Measurements from ENCODE around the gene MBP. TPM values are rescaled to one million over a fixed set of nuclear protein-coding genes. Genes with fewer than 3 reads are reported as not detected.

Gene MBP
- total RNA-seq, 2 experiments from 2014 or later, result 94.7 to 101 TPM

- H3K27me3 Mint-ChIP-seq, result no peaks in the 10 kb centered on the region
- H3K4me1 Mint-ChIP-seq, result peaks cover 6% of the 10 kb centered on the region
- DNase-seq (peak; percentile 29), ATAC-seq (no peak)
- CTCF ChIA-PET, result interaction anchor here (1.1 to 3.6 kb wide), 4 partner anchors 17 to 178 kb away, joined by 4 to 13 read pairs (median 6); no protein-coding TSS in a partner anchor
- no peak overlapping the region for H3K27ac Mint-ChIP-seq
- H3K36me3 Mint-ChIP-seq, result no peaks in the 10 kb centered on the region
- H3K9me3 Mint-ChIP-seq (ENCODE audit: low read depth), result no peaks in the 10 kb centered on the region
- H3K4me3 Mint-ChIP-seq, result no peak overlapping the region
These were observed 151.8 kb downstream of the MBP start for GRCh38 chr18:76980663-76981395.

- Mint-ChIP-seq H3K4me1 (peaks cover 6% of the 10 kb centered on the region), H3K27me3 (no peaks in the 10 kb centered on the region), H3K4me3 (no peak overlapping the region), H3K9me3 (ENCODE audit: low read depth) (no peaks in the 10 kb centered on the region), H3K36me3 (no peaks in the 10 kb centered on the region), H3K27ac (no peak overlapping the region)
- CTCF ChIA-PET, result interaction anchor here (0.7 to 1.3 kb wide), 2 partner anchors 31 to 177 kb away, joined by 3 to 4 read pairs; no protein-coding TSS in a partner anchor
- peak; percentile 25 for DNase-seq
- no peak for ATAC-seq
These were observed 152.7 kb downstream of the MBP start for GRCh38 chr18:76979906-76980305.

DNA sequence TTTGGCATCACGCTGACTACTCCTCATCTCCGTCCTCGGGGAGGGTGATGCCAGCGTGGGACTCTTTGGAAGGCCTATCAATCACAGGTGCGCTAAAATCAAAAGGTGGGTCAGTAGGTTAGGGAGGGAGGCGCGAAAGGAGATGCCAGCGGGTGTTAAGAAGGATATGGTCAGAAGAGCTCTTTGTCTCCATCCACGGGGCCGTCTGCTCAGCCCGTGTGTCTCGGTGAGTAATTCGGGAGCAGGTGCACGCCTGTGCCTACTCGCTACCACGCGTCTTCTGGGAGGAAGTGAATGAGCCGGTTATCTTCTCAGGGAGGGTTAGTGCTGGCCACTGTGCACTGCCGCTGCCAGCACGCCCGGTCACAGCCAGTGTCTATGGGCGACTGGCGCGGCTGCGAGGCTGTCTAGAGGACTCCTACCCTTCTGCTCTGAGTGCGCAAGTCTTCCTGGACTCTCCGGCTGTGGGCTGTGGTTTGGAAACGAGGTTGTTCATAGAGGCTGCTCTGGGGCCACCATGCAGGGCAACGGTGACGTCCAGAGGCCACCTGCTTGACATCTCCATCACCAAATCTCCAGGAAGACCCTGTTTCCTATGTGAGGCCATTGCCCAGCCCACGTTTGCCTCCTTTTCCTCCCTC lies 153.4 kb downstream of the MBP start:
- Mint-ChIP-seq H3K27ac (no peak overlapping the region), H3K27me3 (no peaks in the 10 kb centered on the region), H3K4me1 (peaks cover 6% of the 10 kb centered on the region), H3K4me3 (no peak overlapping the region), H3K36me3 (no peaks in the 10 kb centered on the region), H3K9me3 (ENCODE audit: low read depth) (no peaks in the 10 kb centered on the region)
- peak; percentile 28 for DNase-seq
- no peak for ATAC-seq
- CTCF ChIA-PET, result interaction anchor here (0.7 to 1.3 kb wide), 2 partner anchors 30 to 176 kb away, joined by 3 to 4 read pairs; no protein-coding TSS in a partner anchor

DNA sequence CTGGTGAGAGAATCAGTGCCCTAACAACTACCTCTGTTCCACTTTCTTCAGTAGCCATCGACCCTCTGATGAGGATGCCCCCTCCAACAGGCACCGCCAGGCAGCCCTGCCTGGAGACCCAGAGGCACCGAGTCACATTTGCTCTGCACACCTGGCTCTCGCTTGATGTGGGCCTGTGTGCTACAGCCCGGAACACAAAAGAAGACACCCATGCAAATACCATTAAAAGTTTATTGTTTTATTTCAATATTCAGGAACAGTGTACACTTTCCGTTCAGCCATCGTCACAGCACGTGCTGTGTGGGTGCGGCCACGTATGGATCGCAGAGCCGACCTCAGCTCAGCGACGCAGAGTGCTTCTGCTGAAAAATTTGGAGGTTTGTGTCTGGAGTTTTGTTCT lies 154.0 kb downstream of the MBP start:
- H3K4me3 Mint-ChIP-seq, result no peak overlapping the region

DNA sequence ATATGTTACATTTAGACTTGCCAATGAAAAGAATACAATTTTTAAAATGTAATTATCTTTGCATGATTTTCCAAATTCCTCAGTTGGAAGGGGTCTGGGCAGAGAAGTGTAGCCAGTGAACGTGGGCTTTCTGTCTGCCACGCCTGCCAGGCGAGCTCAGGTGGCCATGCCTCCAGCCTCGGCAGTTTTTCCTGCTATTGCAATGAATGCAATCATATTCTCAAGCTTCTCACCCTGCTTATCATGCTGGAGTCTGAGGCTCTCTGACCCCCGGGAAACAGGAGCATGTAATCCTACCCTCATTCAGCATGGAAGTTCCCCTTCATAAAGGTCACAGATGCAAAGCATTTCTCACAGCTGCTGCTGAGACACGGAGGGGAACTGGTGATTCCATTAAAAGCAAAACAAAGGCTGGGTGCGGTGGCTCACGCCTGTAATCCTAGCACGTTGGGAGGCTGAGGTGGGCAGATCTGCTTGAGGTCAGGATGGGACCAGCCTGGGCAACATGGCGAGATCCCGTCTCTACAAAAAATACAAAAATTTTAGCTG lies 154.8 kb downstream of the MBP start:
- no peak overlapping the region for H3K27ac Mint-ChIP-seq
- ATAC-seq (no peak), DNase-seq (no peak)
- CTCF ChIA-PET, result no interaction called here
- no peaks in the 10 kb centered on the region for H3K9me3 Mint-ChIP-seq (ENCODE audit: low read depth)
- no peaks in the 10 kb centered on the region for H3K27me3 Mint-ChIP-seq
- no peak overlapping the region for H3K4me3 Mint-ChIP-seq
- H3K36me3 Mint-ChIP-seq, result no peaks in the 10 kb centered on the region
- H3K4me1 Mint-ChIP-seq, result no peaks in the 10 kb centered on the region

More for the DNA sequence above, 154.0 kb downstream of the MBP start:
- no peaks in the 10 kb centered on the region for H3K9me3 Mint-ChIP-seq (ENCODE audit: low read depth)
- no peak overlapping the region for H3K27ac Mint-ChIP-seq
- H3K36me3 Mint-ChIP-seq, result no peaks in the 10 kb centered on the region
- peaks cover 6% of the 10 kb centered on the region for H3K4me1 Mint-ChIP-seq
- DNase-seq (peak; percentile 12), ATAC-seq (no peak)
- CTCF ChIA-PET, result interaction anchor here (1.3 kb wide), 1 partner anchor 175 kb away, joined by 4 read pairs; no protein-coding TSS in a partner anchor
- H3K27me3 Mint-ChIP-seq, result no peaks in the 10 kb centered on the region

DNA sequence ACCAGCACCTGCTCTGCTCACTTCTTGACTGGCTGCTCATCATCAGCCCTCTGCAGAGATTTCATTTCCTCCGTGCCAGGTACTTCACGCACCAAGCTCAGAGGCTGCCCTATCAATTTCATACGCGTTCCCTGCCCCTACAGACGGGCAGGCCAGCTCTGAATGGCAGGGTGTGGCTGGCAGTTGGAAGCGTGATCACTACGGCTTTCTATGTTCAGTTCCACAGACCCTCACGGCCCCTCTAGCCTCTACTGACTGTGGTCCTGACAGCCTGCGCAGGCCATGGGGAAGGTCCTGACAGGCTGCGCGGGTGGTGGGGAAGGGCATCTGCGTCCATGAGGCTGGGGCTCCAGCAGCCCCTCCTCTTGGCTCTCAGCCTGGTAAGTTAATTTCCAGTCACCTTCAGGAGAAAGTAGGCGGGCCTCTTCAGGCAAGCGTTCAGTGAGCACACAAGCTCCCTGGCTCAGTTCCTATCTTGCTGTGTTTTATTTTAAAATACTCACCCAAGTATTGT lies 155.4 kb downstream of the MBP start:
- CTCF ChIA-PET, result no interaction called here
- Mint-ChIP-seq H3K27me3 (no peaks in the 10 kb centered on the region), H3K4me3 (no peak overlapping the region), H3K36me3 (no peaks in the 10 kb centered on the region), H3K27ac (no peak overlapping the region), H3K9me3 (ENCODE audit: low read depth) (no peaks in the 10 kb centered on the region), H3K4me1 (no peaks in the 10 kb centered on the region)
- ATAC-seq (no peak), DNase-seq (peak; percentile 33)

DNA sequence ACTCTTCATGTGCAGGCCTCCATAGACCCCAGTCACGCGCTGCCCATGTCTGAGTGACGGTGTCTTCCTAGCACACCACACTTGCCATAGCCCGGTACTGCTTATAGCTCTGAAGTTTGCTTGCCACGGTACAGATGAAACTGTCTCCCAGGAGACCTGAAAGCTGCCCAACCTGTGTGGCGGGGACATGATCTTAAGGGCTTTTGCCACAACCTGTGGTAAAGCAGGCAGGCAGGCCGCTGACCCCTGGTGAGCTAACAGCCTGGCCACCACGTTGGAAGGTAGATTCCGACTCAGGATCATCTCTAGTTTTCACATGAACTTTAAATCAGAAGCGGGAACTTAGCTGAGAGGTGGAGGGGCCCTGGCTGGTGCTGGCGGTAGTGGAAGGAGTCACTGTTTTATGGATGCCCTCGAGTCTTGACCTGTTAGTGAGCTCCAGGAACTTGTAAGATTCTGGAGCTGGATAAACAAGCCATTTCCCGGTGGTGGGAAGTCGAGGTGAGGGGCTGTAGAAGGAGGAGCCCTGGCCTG lies 156.9 kb downstream of the MBP start:
- Mint-ChIP-seq H3K4me3 (no peak overlapping the region), H3K4me1 (no peaks in the 10 kb centered on the region), H3K27me3 (no peaks in the 10 kb centered on the region), H3K27ac (no peak overlapping the region), H3K9me3 (ENCODE audit: low read depth) (no peaks in the 10 kb centered on the region), H3K36me3 (no peaks in the 10 kb centered on the region)
- ATAC-seq (no peak), DNase-seq (peak; percentile 34)
- CTCF ChIA-PET, result interaction anchor here (0.9 kb wide), 1 partner anchor 173 kb away, joined by 5 read pairs; no protein-coding TSS in a partner anchor

- Mint-ChIP-seq H3K4me3 (no peak overlapping the region), H3K27me3 (no peaks in the 10 kb centered on the region), H3K4me1 (no peaks in the 10 kb centered on the region), H3K27ac (no peak overlapping the region), H3K36me3 (no peaks in the 10 kb centered on the region), H3K9me3 (ENCODE audit: low read depth) (no peaks in the 10 kb centered on the region)
- DNase-seq (no peak), ATAC-seq (no peak)
- CTCF ChIA-PET, result interaction anchor here (1.2 kb wide), 1 partner anchor 9 kb away, joined by 6 read pairs; no protein-coding TSS in a partner anchor
These were observed 158.2 kb downstream of the MBP start for GRCh38 chr18:76974386-76974785.

- peaks cover 2% of the 10 kb centered on the region for H3K36me3 Mint-ChIP-seq
- ATAC-seq (no peak), DNase-seq (peak; percentile 30)
- no peak overlapping the region for H3K27ac Mint-ChIP-seq
- no peaks in the 10 kb centered on the region for H3K4me1 Mint-ChIP-seq
- CTCF ChIA-PET, result interaction anchor here (1.2 kb wide), 1 partner anchor 10 kb away, joined by 6 read pairs; no protein-coding TSS in a partner anchor
- no peak overlapping the region for H3K4me3 Mint-ChIP-seq
- H3K27me3 Mint-ChIP-seq, result no peaks in the 10 kb centered on the region
- no peaks in the 10 kb centered on the region for H3K9me3 Mint-ChIP-seq (ENCODE audit: low read depth)
These were observed 158.9 kb downstream of the MBP start for GRCh38 chr18:76973520-76974266.

DNA sequence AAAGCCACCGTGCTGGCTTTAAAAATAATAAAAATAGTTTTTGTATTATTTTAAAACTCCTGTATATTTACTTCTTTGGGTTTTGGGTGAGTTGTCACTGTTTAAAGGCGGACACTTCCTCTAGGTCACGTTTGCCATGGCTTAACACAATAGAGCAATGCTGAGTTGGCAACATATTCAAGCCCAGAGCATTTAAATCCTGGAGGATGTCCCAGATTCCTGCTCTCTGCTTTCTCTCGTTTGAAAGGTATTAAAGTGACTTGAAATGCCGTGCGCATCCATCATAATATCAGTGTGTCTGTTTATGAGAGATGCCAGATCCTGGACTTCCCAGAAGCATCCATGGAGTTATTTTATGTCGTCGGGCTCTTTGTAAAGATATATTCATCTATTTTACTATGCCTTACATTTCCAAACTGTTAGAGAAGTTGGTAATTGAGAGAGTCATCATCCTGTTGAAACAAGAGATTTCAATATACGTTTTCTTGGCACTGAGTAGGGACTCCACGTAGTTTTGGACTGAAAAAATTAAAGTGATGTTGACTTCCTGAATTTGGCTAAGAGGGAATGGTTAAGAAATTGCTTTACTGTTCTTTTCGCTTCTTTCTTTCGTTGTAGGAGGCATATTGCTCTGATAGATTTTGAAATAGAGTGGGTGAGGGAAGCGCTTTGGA lies 159.6 kb downstream of the MBP start:
- DNase-seq, result no peak
- Mint-ChIP-seq H3K4me1 (no peaks in the 10 kb centered on the region), H3K27ac (no peak overlapping the region), H3K9me3 (ENCODE audit: low read depth) (no peaks in the 10 kb centered on the region), H3K4me3 (no peak overlapping the region), H3K27me3 (no peaks in the 10 kb centered on the region), H3K36me3 (peaks cover 2% of the 10 kb centered on the region)
- CTCF ChIA-PET, result interaction anchor here (2.1 kb wide), 1 partner anchor 13 kb away, joined by 5 read pairs; no protein-coding TSS in a partner anchor
- ATAC-seq, result no peak

- peaks cover 2% of the 10 kb centered on the region for H3K36me3 Mint-ChIP-seq
- CTCF ChIA-PET, result interaction anchor here (2.1 to 2.9 kb wide), 2 partner anchors 11 to 13 kb away, joined by 5 to 17 read pairs; no protein-coding TSS in a partner anchor
- no peak overlapping the region for H3K4me3 Mint-ChIP-seq
- H3K4me1 Mint-ChIP-seq, result no peaks in the 10 kb centered on the region
- ATAC-seq (no peak), DNase-seq (no peak)
- H3K27me3 Mint-ChIP-seq, result no peaks in the 10 kb centered on the region
- no peak overlapping the region for H3K27ac Mint-ChIP-seq
- H3K9me3 Mint-ChIP-seq (ENCODE audit: low read depth), result no peaks in the 10 kb centered on the region
These were observed 160.3 kb downstream of the MBP start for GRCh38 chr18:76972241-76972640.

Data from activated CD8-positive, alpha-beta memory T cell treated with anti-CD3 and anti-CD28 coated beads, Interleukin-2, amount 10 ng/mL, durations not matched to agents 7 days and 5 days (primary cell).